HEK293 (cell line): ENCODE results near the gene TRAK1.

Experiments
- CTCF ChIA-PET: fragments of 350-600 bp; formaldehyde crosslinking; extraction: SDS; loops from one replicate; lab custom pipeline; 2021; ENCODE audit warnings: antibody characterized with exemption; lab: Yijun Ruan, JAX
- POLR2A ChIA-PET: fragments of 300-600 bp; formaldehyde crosslinking; extraction: SDS; loops from one replicate; lab custom pipeline; 2020; ENCODE audit warnings: antibody characterized with exemption, inconsistent platforms; lab: Yijun Ruan, JAX
- H3K27ac ChIP-seq: fragments of 200-500 bp; sonication (Bioruptor generic); 2 replicates; pipeline ENCODE4 v1.5.1; 2014; ENCODE audit warnings: low read depth, low read length, control low read depth, inconsistent platforms; ENCODE audit errors: extremely low read depth
- H3K36me3 ChIP-seq, 2 experiments: fragments of 200-500 bp in 1 of 2; sonication (Bioruptor generic) in 1 of 2; 1 replicate in 1 of 2; 2 replicates in 1 of 2; pipeline ENCODE4 v1.5.1; 2014 to 2017; ENCODE audit warnings: inconsistent platforms in 2 of 2, low read length in 2 of 2; ENCODE audit not compliant: control insufficient read depth in 2 of 2, insufficient read depth in 1 of 2
- H3K4me1 ChIP-seq: fragments of 200-500 bp; sonication (Bioruptor generic); 2 replicates; pipeline ENCODE4 v1.5.1; 2014; ENCODE audit warnings: mild to moderate bottlenecking, low read length, inconsistent platforms; ENCODE audit not compliant: control insufficient read depth, insufficient read depth
- H3K4me3 ChIP-seq: 2 replicates; pipeline ENCODE4 v1.5.1; 2011; ENCODE audit warnings: low read depth, mild to moderate bottlenecking, control low read depth, low read length, moderate library complexity
- H3K9me3 ChIP-seq: fragments of 200-500 bp; sonication (Bioruptor generic); 2 replicates; pipeline ENCODE4 v1.5.1; 2014; ENCODE audit warnings: low read depth, low read length, inconsistent platforms; ENCODE audit not compliant: control insufficient read depth, insufficient read depth
- YY2 ChIP-seq: fragments of 450-650 bp; formaldehyde crosslinking; IDR thresholded peaks from 2 replicates; pipeline ENCODE4 v1.5.1; 2016; ENCODE audit warnings: missing biosample characterization, missing genetic modification characterization
- ZBTB1 ChIP-seq: fragments of 450-650 bp; formaldehyde crosslinking; IDR thresholded peaks from 2 replicates; pipeline ENCODE4 v1.5.1; 2016; ENCODE audit warnings: missing biosample characterization, missing genetic modification characterization
- ZFHX2 ChIP-seq: fragments of 450-650 bp; formaldehyde crosslinking; conservative IDR thresholded peaks from 2 replicates; pipeline ENCODE4 v1.5.1; 2016; ENCODE audit warnings: missing biosample characterization, missing genetic modification characterization
- ZFP69B ChIP-seq: fragments of 450-650 bp; formaldehyde crosslinking; IDR thresholded peaks from 2 replicates; pipeline ENCODE4 v1.5.1; 2016; ENCODE audit warnings: missing biosample characterization, missing genetic modification characterization
- ZIC2 ChIP-seq: fragments of 450-650 bp; formaldehyde crosslinking; IDR thresholded peaks from 2 replicates; pipeline ENCODE4 v1.5.1; 2016; ENCODE audit warnings: missing biosample characterization, missing genetic modification characterization
- ZNF121 ChIP-seq: fragments of 450-650 bp; formaldehyde crosslinking; IDR thresholded peaks from 2 replicates; pipeline ENCODE4 v1.5.1; 2016; ENCODE audit warnings: missing biosample characterization, missing genetic modification characterization
- ZNF140 ChIP-seq: fragments of 450-650 bp; formaldehyde crosslinking; IDR thresholded peaks from 2 replicates; pipeline ENCODE4 v1.5.1; 2016; ENCODE audit warnings: missing biosample characterization, missing genetic modification characterization
- ZNF211 ChIP-seq: fragments of 450-650 bp; formaldehyde crosslinking; IDR thresholded peaks from 2 replicates; pipeline ENCODE4 v1.5.1; 2016; ENCODE audit warnings: low read depth, missing biosample characterization, missing genetic modification characterization
- ZNF423 ChIP-seq: fragments of 450-650 bp; formaldehyde crosslinking; IDR thresholded peaks from 2 replicates; pipeline ENCODE4 v1.5.1; 2016; ENCODE audit warnings: missing biosample characterization, missing genetic modification characterization
- ZNF621 ChIP-seq: fragments of 450-650 bp; formaldehyde crosslinking; IDR thresholded peaks from 2 replicates; pipeline ENCODE4 v1.5.1; 2017; ENCODE audit warnings: missing biosample characterization, missing genetic modification characterization
- ZNF626 ChIP-seq: fragments of 450-650 bp; sonication (Bioruptor Pico); formaldehyde crosslinking; IDR thresholded peaks from 2 replicates; pipeline ENCODE4 v1.5.1; 2018; ENCODE audit warnings: missing biosample characterization, missing genetic modification characterization, inconsistent platforms
- ZNF768 ChIP-seq: fragments of 450-650 bp; formaldehyde crosslinking; IDR thresholded peaks from 2 replicates; pipeline ENCODE4 v1.5.1; 2018; ENCODE audit warnings: missing biosample characterization, mild to moderate bottlenecking, missing genetic modification characterization
- ZSCAN16 ChIP-seq: fragments of 450-650 bp; formaldehyde crosslinking; IDR thresholded peaks from 2 replicates; pipeline ENCODE4 v1.5.1; 2016; ENCODE audit warnings: missing biosample characterization, missing genetic modification characterization
- TF ChIP-seq, protein P1 (sequence below): fragments of 450-650 bp; formaldehyde crosslinking; IDR thresholded peaks from 2 replicates; pipeline ENCODE4 v1.5.1; 2016; ENCODE audit warnings: missing biosample characterization, missing genetic modification characterization
- TF ChIP-seq, protein P2 (sequence below): fragments of 450-650 bp; formaldehyde crosslinking; IDR thresholded peaks from 2 replicates; pipeline ENCODE4 v1.5.1; 2016; ENCODE audit warnings: missing biosample characterization, missing genetic modification characterization
- TF ChIP-seq, protein P3 (sequence below): fragments of 450-650 bp; formaldehyde crosslinking; optimal IDR thresholded peaks from 2 replicates; pipeline ENCODE3; 2016; ENCODE audit warnings: missing biosample characterization, mild to moderate bottlenecking, missing genetic modification characterization
- TF ChIP-seq, protein P4 (sequence below): fragments of 450-650 bp; IDR thresholded peaks from 2 replicates; pipeline ENCODE4 v1.5.1; 2018; ENCODE audit warnings: missing biosample characterization, missing genetic modification characterization
- TF ChIP-seq, protein P5 (sequence below): fragments of 450-650 bp; formaldehyde crosslinking; conservative IDR thresholded peaks from 2 replicates; pipeline ENCODE4 v1.5.1; 2016; ENCODE audit warnings: low read depth, missing biosample characterization, missing genetic modification characterization

TRAK1 gene

DNA sequence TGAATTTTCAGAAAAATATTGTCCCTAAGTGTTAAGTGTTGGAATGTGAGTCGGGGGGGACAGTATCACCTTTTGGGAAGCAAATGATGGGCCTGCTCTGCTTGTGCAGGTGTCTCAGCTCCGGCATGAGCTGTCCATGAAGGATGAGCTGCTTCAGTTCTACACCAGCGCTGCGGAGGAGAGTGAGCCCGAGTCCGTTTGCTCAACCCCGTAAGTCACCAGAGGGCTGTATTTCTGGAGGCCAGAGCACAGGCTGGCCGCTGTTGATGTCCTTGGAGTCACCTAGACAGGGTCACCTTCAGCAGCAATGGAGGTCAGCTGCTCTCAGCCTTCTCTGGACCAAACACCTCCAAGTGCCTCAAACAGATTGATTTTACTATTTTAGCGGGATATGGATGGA lies 96.8 kb downstream of the TRAK1 start:
- Histone ChIP-seq H3K4me3 (no peak overlapping the region), H3K36me3 (peaks cover 0 to 36% of the 10 kb centered on the region in 2 experiments; a peak in 1 of 3 replicates), H3K9me3 (no peaks in the 10 kb centered on the region)
- ChIA-PET POLR2A (no interaction called here), CTCF (interaction anchor here (0.8 kb wide), 1 partner anchor 34 kb away, joined by 3 read pairs; no protein-coding TSS in a partner anchor)
- TF ChIP-seq, protein P1, sequence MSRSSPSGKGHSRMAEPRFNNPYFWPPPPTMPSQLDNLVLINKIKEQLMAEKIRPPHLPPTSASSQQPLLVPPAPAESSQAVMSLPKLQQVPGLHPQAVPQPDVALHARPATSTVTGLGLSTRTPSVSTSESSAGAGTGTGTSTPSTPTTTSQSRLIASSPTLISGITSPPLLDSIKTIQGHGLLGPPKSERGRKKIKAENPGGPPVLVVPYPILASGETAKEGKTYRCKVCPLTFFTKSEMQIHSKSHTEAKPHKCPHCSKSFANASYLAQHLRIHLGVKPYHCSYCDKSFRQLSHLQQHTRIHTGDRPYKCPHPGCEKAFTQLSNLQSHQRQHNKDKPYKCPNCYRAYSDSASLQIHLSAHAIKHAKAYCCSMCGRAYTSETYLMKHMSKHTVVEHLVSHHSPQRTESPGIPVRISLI (tag by site-specific recombination) = no peak
- TF ChIP-seq, protein P2, sequence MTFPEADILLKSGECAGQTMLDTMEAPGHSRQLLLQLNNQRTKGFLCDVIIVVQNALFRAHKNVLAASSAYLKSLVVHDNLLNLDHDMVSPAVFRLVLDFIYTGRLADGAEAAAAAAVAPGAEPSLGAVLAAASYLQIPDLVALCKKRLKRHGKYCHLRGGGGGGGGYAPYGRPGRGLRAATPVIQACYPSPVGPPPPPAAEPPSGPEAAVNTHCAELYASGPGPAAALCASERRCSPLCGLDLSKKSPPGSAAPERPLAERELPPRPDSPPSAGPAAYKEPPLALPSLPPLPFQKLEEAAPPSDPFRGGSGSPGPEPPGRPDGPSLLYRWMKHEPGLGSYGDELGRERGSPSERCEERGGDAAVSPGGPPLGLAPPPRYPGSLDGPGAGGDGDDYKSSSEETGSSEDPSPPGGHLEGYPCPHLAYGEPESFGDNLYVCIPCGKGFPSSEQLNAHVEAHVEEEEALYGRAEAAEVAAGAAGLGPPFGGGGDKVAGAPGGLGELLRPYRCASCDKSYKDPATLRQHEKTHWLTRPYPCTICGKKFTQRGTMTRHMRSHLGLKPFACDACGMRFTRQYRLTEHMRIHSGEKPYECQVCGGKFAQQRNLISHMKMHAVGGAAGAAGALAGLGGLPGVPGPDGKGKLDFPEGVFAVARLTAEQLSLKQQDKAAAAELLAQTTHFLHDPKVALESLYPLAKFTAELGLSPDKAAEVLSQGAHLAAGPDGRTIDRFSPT (tag by site-specific recombination) = no peak
- TF ChIP-seq, protein P3, sequence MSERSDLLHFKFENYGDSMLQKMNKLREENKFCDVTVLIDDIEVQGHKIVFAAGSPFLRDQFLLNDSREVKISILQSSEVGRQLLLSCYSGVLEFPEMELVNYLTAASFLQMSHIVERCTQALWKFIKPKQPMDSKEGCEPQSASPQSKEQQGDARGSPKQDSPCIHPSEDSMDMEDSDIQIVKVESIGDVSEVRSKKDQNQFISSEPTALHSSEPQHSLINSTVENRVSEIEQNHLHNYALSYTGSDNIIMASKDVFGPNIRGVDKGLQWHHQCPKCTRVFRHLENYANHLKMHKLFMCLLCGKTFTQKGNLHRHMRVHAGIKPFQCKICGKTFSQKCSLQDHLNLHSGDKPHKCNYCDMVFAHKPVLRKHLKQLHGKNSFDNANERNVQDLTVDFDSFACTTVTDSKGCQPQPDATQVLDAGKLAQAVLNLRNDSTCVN (tag by site-specific recombination) = no peak
- TF ChIP-seq, protein P4, sequence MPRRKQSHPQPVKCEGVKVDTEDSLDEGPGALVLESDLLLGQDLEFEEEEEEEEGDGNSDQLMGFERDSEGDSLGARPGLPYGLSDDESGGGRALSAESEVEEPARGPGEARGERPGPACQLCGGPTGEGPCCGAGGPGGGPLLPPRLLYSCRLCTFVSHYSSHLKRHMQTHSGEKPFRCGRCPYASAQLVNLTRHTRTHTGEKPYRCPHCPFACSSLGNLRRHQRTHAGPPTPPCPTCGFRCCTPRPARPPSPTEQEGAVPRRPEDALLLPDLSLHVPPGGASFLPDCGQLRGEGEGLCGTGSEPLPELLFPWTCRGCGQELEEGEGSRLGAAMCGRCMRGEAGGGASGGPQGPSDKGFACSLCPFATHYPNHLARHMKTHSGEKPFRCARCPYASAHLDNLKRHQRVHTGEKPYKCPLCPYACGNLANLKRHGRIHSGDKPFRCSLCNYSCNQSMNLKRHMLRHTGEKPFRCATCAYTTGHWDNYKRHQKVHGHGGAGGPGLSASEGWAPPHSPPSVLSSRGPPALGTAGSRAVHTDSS (tag by site-specific recombination) = no peak
- TF ChIP-seq ZNF626 (tag by site-specific recombination) (no peak), YY2 (no peak), ZSCAN16 (tag by site-specific recombination) (no peak), ZBTB1 (tag by site-specific recombination) (no peak), ZNF423 (no peak)
- TF ChIP-seq, protein P5, sequence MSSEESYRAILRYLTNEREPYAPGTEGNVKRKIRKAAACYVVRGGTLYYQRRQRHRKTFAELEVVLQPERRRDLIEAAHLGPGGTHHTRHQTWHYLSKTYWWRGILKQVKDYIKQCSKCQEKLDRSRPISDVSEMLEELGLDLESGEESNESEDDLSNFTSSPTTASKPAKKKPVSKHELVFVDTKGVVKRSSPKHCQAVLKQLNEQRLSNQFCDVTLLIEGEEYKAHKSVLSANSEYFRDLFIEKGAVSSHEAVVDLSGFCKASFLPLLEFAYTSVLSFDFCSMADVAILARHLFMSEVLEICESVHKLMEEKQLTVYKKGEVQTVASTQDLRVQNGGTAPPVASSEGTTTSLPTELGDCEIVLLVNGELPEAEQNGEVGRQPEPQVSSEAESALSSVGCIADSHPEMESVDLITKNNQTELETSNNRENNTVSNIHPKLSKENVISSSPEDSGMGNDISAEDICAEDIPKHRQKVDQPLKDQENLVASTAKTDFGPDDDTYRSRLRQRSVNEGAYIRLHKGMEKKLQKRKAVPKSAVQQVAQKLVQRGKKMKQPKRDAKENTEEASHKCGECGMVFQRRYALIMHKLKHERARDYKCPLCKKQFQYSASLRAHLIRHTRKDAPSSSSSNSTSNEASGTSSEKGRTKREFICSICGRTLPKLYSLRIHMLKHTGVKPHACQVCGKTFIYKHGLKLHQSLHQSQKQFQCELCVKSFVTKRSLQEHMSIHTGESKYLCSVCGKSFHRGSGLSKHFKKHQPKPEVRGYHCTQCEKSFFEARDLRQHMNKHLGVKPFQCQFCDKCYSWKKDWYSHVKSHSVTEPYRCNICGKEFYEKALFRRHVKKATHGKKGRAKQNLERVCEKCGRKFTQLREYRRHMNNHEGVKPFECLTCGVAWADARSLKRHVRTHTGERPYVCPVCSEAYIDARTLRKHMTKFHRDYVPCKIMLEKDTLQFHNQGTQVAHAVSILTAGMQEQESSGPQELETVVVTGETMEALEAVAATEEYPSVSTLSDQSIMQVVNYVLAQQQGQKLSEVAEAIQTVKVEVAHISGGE = no peak
- TF ChIP-seq, all 188 proteins: peak for 0
- no peak overlapping the region for H3K27ac ChIP-seq
- no peaks in the 10 kb centered on the region for H3K4me1 ChIP-seq

DNA sequence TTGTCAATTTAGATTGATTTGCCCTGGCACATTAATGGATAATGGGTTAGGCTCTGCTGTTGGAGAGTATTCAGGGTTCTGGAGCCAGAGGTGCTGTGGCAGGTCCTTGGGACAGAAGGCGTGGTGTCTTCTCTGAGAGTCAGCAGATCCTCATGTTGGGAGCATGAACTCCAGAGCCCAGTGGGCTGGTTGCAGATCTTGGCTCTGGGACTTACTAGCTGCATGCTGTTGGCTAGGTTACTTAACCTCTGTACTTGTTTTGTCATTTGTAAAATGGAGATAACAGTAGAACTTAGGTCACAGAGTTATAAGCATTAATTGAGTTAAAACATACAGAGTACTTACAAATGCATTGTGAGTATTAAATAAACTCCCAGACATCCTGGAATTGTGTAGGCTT lies 97.2 kb downstream of the TRAK1 start:
- TF ChIP-seq ZNF140 (no peak), ZFP69B (tag by site-specific recombination) (no peak), ZFHX2 (no peak), ZNF211 (tag by site-specific recombination) (no peak), ZNF621 (tag by site-specific recombination) (no peak), ZNF121 (tag by site-specific recombination) (no peak), ZNF768 (tag by site-specific recombination) (no peak), ZIC2 (tag by site-specific recombination) (no peak)
- TF ChIP-seq, all 188 proteins: peak for 0
- ChIA-PET CTCF (interaction anchor here (0.6 to 4.1 kb wide), 2 partner anchors 47 to 69 kb away, joined by 4 to 83 read pairs; no protein-coding TSS in a partner anchor), POLR2A (no interaction called here)
- Histone ChIP-seq H3K4me1 (no peaks in the 10 kb centered on the region), H3K9me3 (no peaks in the 10 kb centered on the region), H3K27ac (no peak overlapping the region), H3K4me3 (no peak overlapping the region), H3K36me3 (peaks cover 0 to 40% of the 10 kb centered on the region in 2 experiments; a peak in 1 of 3 replicates)
